ENCODE data around the gene DNALI1. TPM values are rescaled to one million over a fixed set of nuclear protein-coding genes. Genes with fewer than 3 reads are reported as not detected.
"Not testable (repeated sequence)": the region's sequence is repeated elsewhere in the genome, so short reads cannot be mapped to it uniquely, and the experiment has no call there.

DNALI1 gene
- total RNA-seq, result 3.0 TPM
- long read RNA-seq, partial matches to known transcripts, result 0 of 2 reads
- long read RNA-seq, other reads (novel, unspliced or antisense), result 1 of 2 reads

DNA sequence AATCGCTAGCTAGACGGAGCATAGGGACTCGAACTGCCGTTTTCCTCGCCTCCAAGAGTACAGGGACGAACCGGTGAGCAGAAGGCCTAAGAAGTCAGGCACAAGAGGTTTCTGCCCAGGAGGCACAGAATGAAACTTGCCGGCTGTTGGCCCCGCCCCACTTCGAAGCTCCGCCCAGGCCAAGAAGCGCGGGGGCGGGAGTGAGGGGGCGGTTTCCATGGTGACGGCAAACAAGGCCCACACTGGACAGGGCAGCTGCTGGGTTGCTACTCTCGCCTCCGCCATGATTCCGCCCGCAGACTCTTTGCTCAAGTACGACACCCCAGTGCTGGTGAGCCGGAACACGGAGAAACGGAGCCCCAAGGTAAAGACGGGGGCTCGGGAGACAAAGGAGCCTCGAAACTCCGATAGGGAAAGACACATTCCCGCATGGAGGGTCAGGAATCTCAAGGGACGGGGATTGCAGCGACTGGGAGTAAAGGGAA is at the start of gene DNALI1:
TSS of gene DNALI1 (plus strand) at position 229 of the 485 bp plus-strand sequence. CDS start at position 284, 55 bp downstream.
- intact Hi-C loops (cut with DNase I), result no loop called here
- DNase-seq (ENCODE audit: low spot score), result peak; percentile 88

DNA sequence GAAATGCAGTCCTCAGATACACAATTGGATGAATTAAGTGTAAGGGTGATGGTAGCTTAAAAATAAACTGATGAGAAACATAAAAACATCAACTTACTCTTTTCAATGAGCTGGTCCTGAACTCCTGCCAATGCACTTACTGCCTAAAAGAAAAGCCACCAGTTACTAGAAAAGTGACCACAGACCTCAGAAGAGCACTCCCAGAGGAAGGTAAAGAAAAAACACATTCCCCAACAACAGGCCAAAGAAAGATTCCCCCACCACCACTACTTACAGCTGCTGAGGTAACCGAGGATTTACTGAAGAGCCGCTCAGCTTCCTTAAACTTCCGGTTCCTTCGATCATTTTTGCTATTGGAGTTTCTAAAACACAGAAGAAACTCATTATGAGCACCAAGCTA is 47.6 kb upstream of the DNALI1 start:
- intact Hi-C loops (cut with DNase I), result no loop called here
- no peak for DNase-seq (ENCODE audit: low spot score)

DNA sequence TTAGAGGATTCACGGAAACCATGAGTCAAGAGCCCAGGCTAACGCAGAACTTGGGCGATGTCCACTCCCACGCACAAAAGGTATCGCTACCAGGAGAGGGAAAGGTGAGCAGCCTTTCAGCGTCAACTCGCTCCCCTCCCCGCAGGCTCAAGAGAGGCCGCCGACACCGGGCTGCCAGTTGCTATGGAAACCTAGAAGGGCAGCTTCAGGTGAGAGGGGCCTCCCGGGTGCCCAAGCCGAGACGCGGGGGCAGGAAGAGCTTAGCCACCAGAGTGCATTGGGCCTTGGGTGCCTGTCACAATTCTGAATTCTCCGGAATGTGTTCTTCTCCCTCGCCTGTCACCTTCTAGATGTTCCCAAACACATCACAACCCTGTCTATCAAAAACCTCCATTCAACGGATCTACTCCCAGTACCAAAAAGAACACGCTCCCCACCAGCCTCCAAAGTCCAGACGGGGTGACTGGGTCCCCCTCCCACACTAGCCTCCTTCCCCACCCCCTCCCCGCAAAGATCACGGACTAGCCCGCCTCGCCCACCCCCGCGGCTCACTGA is 42.9 kb upstream of the DNALI1 start:
- intact Hi-C loops (cut with DNase I), result loop anchor here (2.0 kb wide), 1 partner anchor 41 kb away; the partner anchor contains the start of gene SNIP1
- DNase-seq (ENCODE audit: low spot score), result no peak

DNA sequence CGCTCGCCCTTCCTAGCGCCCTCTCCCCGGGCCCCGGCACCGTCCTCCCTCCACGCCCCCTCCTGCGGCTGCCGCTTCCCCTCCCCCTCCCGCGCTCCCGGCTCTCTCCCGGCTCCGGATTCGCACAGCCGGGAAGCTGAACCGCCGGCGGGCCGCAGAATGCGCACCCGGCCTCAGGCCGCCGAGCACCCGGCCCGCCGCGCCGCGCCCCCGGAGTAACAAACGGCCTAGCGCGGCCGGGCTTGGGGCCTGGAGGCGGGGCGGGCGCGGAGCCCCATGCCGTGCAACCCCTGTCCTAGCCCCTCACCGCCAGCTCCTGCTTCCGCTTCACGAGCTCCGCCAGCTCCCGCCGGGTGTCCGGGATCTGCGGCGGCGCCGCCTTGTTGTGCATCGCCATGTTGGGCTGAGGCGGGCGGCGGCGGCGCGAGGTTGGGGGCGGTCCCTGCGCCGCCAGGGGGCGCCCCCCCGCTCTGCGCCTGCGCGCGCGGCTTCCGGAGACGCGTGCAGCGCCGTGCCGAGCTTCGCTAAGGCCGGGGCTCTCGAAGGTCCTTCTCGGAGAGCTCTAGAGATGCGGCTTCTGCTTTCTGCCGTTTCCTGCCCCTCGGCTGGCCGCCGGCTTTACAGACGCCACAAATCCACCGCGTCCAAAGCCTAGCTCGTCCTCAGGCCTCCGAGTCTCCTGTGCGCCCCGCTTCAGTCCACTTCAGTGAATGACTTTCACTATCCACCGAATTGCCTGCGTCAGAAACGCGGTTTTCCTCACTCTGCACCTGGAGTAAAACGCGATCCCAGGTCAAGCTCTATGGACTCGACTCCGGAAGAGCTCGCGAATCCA is 42.2 kb upstream of the DNALI1 start, which contains the start of gene MEAF6:
TSS of gene MEAF6 (minus strand) at position 417 of the 835 bp plus-strand sequence. CDS start at position 397, 20 bp downstream.
- DNase-seq (ENCODE audit: low spot score), result peak; percentile 93
- intact Hi-C loops (cut with DNase I), result loop anchor here (2.0 kb wide), 1 partner anchor 40 kb away; the partner anchor contains the start of gene SNIP1

GRCh38 chr1:37515185-37516034 is 41.3 kb upstream of the DNALI1 start:
- intact Hi-C loops (cut with DNase I), result loop anchor here (2.0 kb wide), 1 partner anchor 39 kb away; the partner anchor contains the start of gene SNIP1

DNA sequence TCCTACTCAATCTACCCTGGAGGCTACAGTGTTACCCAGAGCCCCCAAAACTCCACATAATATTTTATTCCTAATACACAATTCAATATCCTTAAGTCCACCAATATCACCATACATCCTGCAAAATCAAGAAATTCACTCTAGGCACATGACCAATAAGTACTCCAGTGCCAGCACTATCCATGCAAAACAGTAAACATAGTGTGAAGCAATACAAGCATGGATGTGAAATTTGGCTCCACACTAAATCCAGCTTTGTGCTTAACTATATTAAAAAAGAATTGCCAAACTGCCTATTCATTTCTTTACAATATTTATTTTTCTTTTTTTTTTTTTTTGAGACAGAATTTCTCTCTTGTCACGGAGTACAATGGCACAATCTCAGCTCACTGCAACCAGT is 39.2 kb upstream of the DNALI1 start:
- intact Hi-C loops (cut with DNase I), result no loop called here
- no peak for DNase-seq (ENCODE audit: low spot score)

More at GRCh38 chr1:37515185-37516034, 41.3 kb upstream of the DNALI1 start:
- no peak for DNase-seq (ENCODE audit: low spot score)

GRCh38 chr1:37518241-37518640 is 38.5 kb upstream of the DNALI1 start:
- intact Hi-C loops (cut with DNase I); DNase-seq (ENCODE audit: low spot score): not testable (repeated sequence)

DNA sequence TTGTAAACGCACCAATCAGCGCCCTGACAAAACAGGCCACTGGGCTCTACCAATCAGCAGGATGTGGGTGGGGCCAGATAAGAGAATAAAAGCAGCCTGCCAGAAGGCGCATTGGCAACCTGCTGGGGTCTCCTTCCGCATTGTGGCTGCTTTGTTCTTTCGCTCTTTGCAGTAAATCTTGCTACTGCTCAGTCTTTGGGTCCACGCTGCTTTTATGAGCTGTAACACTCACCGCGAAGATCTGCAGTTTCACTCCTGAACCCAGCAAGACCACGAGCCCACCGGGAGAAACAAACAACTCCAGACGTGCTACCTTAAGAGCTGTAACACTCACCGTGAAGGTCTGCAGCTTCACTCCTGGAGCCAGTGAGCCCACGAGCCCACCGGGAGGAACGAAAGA is 37.8 kb upstream of the DNALI1 start:
- intact Hi-C loops (cut with DNase I); DNase-seq (ENCODE audit: low spot score): not testable (repeated sequence)

DNA sequence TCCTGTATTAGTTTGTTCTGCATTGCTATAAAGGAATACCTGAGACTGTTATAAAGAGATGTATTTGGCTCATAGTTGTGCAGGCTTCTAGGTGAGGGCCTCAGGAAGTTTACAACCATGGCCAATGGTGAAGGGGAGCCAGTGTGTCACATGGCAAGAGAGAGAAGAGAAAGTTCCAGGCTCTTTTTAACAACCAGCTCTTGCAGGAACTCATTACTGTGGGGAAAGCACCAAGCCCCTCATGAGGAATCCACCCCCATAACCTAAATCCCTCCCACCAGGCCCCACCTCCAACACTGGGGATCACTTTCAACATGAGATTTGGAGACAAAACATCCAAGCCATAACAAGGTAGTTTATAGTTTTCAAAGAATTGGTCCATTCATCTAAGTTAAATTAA is 37.1 kb upstream of the DNALI1 start:
- intact Hi-C loops (cut with DNase I), result no loop called here
- DNase-seq (ENCODE audit: low spot score), result no peak

GRCh38 chr1:37529888-37530287 is 26.9 kb upstream of the DNALI1 start:
- intact Hi-C loops (cut with DNase I); DNase-seq (ENCODE audit: low spot score): not testable (repeated sequence)

DNA sequence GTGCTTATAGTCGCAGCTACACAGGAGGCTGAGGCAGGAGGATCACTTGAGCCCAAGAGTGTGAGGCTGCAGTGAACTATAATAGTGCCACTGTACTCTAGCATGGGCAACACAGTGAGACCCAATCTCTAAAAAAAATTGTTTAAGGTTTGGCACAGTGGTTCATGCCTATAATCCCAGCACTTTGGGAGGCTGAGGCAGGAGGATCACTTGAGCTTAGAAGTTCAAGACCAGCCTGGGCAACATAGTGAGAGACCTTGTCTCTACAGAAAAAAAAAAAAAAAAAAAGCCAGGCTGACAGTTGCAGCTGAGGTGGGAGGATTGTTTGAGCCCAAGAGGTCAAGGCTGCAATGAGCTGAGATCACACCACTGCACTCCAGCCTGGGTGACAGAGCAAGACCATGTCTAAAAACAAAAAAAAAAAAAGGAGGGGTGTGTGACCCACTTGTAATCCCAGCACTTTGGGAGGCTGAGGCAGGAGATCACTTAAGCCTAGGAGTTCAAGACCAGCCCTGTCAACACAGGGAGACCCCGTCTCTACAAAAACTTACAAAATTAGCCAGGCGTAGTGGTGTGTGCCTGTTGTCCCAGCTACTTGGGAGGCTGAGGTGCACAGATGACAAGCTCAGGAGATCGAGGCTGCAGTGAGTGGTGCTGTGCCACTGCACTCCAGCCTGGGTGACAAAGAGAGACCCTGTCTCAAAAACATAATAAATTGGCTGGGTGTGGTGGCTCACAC is 24.2 kb upstream of the DNALI1 start:
- intact Hi-C loops (cut with DNase I), result not testable (repeated sequence)

DNA sequence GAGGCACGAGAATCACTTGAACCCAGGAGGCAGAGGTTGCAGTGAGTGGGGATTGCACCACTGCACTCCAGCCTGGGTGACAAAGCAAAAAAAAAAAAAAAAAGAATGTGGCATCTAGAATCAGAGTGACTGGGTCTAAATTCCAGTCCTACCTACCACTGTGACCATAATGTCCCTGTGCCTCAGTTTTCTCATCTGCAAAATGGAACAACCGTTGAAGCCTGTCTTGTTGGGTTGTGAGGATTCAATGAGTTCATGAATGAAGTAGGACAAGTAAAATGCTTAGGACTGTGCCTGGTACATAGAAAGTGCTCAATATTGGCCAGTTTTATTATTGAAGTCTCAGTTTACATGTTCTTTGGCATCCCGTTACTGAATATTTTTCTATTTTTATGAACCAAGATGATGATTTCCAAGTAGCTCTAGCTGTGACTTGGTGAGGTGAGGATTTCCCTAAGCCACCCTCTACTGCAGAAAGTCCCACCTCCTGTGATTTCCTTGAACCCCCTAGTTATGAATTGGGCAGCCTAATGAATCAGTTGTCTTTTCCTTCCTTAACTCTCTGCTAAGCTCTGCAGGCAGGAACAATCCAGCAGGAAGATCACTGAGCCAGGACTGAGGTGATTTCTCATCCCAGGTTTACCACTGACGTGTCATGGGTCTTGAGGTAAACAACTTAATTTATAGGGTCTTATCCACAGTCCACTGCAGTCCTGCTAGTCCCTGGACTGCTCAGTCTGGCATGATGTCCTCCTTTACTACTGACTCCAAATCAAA is 23.2 kb upstream of the DNALI1 start:
- intact Hi-C loops (cut with DNase I), result no loop called here
- no peak for DNase-seq (ENCODE audit: low spot score)

More for the DNA sequence above, 24.2 kb upstream of the DNALI1 start:
- not testable (repeated sequence) for DNase-seq (ENCODE audit: low spot score)

DNA sequence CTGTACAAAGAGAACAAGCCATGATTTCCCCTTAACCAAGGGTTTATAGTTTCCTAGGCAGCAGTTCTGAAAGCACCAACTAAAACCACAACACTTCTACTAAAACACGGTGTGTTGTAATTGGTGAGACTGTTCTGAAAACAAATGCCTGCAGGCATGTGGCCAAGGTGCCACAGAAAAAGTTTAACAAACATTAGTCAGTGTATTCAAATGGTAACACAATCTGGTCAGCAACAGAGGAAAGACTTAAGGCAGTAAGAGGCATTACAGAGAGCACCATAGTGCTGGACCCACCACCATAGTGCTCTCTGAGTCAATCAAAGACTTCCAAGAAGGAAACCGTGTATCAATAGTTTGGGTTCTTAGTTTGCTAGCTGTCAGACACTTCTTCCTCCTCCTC is 19.4 kb upstream of the DNALI1 start:
- no peak for DNase-seq (ENCODE audit: low spot score)
- intact Hi-C loops (cut with DNase I), result no loop called here

DNA sequence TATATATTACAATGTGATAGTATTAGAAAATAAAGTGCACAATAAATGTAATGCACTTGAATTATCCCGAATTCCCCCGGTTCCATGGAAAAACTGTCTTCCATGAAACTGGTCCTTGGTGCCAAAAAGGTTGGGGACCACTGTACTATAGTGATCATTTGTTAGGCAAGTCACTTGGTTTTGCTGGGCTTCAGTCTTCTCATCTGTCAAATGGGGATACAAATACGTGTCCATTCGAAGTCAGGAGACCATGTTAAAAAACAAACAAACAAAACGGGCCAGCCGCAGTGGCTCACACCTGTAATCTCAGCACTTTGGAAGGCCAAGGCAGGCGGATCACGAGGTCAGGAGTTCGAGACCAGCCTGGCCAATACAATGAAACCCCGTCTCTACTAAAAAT is 17.6 kb upstream of the DNALI1 start:
- intact Hi-C loops (cut with DNase I); DNase-seq (ENCODE audit: low spot score): not testable (repeated sequence)

- no peak for DNase-seq (ENCODE audit: low spot score)
- intact Hi-C loops (cut with DNase I), result no loop called here
Measured at GRCh38 chr1:37540036-37540785, 16.5 kb upstream of the DNALI1 start.

DNA sequence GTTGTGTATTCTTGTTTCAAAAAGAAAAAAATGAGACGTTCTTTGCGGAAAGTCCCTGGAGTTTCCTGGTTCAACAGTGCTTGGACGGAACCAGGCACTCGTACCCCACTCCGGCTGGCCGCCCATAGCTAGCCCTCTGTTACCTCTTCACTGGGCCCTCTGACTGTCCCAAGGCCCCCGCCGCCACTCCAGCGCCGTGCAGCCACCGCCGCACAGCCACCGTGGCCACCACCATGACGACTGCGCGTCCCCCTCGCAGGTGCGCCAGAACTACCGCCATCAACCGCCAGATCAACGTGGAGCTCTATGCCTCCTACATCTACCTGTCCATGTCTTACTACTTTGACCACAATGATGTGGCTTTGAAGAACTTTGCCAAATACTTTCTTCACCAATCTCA is 12.2 kb upstream of the DNALI1 start:
- intact Hi-C loops (cut with DNase I), result no loop called here
- DNase-seq (ENCODE audit: low spot score), result no peak

GRCh38 chr1:37545019-37545418 is 11.7 kb upstream of the DNALI1 start:
- intact Hi-C loops (cut with DNase I), result no loop called here
- DNase-seq (ENCODE audit: low spot score), result no peak
